GM18505 (cell line): ENCODE results near the gene WNT5B.

Source experiments
- ATAC-seq: cut with Tn5 transposase; IDR thresholded peaks from one replicate; pipeline ENCODE4 v1.9.1; 2021; ENCODE audit not compliant: unreplicated experiment
- POLR2A ChIP-seq: IDR thresholded peaks from 4 replicates; pipeline ENCODE4 v1.6.1; 2011; ENCODE audit warnings: borderline replicate concordance; ENCODE audit not compliant: insufficient read depth, insufficient read length; ENCODE audit errors: extremely low read depth

The WNT5B gene

GRCh38 chr12:1629338-1630132, 504 bp downstream of the WNT5B start:
- TF ChIP-seq POLR2A: no peak
- no peak for ATAC-seq

GRCh38 chr12:1630133-1630826, 1.2 kb downstream of the WNT5B start:
- ATAC-seq: no peak
- no peak for TF ChIP-seq POLR2A

- TF ChIP-seq POLR2A: no peak
- ATAC-seq: no peak
Measured at GRCh38 chr12:1630827-1631591, 2.0 kb downstream of the WNT5B start.

GRCh38 chr12:1632702-1633101, 3.7 kb downstream of the WNT5B start:
- TF ChIP-seq POLR2A: no peak
- ATAC-seq: no peak

GRCh38 chr12:1633459-1633858, 4.4 kb downstream of the WNT5B start:
- ATAC-seq: no peak
- no peak for TF ChIP-seq POLR2A

- ATAC-seq: no peak
- TF ChIP-seq POLR2A: no peak
Measured at GRCh38 chr12:1634149-1634548, 5.1 kb downstream of the WNT5B start.

GRCh38 chr12:1634590-1635191, 5.7 kb downstream of the WNT5B start:
- no peak for TF ChIP-seq POLR2A
- ATAC-seq: no peak

- ATAC-seq: no peak
- no peak for TF ChIP-seq POLR2A
Measured at GRCh38 chr12:1635301-1636095, 6.5 kb downstream of the WNT5B start.

GRCh38 chr12:1638203-1638602, 9.2 kb downstream of the WNT5B start:
- no peak for ATAC-seq
- no peak for TF ChIP-seq POLR2A

- ATAC-seq: no peak
- no peak for TF ChIP-seq POLR2A
Measured at GRCh38 chr12:1639538-1639937, 10.5 kb downstream of the WNT5B start.

- no peak for ATAC-seq
Measured at GRCh38 chr12:1640328-1641234, 11.6 kb downstream of the WNT5B start.

More at GRCh38 chr12:1640328-1641234, 11.6 kb downstream of the WNT5B start:
- TF ChIP-seq POLR2A: no peak
